Measurements from ENCODE around the gene DDC.

DDC gene

DNA sequence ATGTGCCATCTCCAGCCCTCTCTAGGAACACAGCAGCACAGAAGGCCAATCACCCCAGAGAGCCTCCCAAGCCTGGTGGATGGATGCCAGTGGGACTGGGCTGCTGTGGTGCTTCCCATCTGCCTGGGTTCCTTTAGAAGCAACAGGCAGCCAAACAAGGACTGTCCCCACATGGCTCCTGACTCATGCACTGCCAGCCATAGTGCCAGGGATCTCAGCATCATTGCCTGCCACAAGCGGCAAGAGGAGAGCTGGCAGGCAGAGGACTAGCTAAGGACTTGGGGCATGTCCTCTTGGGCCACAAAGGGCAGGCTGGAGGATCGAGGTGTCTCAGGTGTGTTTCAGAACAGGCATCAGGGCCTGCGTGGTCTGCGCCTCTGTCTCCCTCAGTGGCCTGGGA, 91.7 kb downstream of the DDC start:
- Histone ChIP-seq H3K4me3 (replicated peaks; ENCODE audit: low read depth, low read length) (no peak overlapping the region), H3K27me3 (replicated peaks; ENCODE audit: control insufficient read depth, insufficient read depth, low read length) (no peaks in the 10 kb centered on the region; the same call in 1 of the 2 replicates), H3K36me3 (ENCODE audit: control insufficient read depth, insufficient read depth, low read length) (no peaks in the 10 kb centered on the region)
- TF ChIP-seq, protein P1, sequence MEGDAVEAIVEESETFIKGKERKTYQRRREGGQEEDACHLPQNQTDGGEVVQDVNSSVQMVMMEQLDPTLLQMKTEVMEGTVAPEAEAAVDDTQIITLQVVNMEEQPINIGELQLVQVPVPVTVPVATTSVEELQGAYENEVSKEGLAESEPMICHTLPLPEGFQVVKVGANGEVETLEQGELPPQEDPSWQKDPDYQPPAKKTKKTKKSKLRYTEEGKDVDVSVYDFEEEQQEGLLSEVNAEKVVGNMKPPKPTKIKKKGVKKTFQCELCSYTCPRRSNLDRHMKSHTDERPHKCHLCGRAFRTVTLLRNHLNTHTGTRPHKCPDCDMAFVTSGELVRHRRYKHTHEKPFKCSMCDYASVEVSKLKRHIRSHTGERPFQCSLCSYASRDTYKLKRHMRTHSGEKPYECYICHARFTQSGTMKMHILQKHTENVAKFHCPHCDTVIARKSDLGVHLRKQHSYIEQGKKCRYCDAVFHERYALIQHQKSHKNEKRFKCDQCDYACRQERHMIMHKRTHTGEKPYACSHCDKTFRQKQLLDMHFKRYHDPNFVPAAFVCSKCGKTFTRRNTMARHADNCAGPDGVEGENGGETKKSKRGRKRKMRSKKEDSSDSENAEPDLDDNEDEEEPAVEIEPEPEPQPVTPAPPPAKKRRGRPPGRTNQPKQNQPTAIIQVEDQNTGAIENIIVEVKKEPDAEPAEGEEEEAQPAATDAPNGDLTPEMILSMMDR (IDR thresholded peaks at IDR 0.05; ENCODE audit: insufficient read depth, low read length, poor library complexity, severe bottlenecking) = no peak
- DNase-seq (ENCODE audit: extremely low read depth, insufficient read length) = no peak

DNA sequence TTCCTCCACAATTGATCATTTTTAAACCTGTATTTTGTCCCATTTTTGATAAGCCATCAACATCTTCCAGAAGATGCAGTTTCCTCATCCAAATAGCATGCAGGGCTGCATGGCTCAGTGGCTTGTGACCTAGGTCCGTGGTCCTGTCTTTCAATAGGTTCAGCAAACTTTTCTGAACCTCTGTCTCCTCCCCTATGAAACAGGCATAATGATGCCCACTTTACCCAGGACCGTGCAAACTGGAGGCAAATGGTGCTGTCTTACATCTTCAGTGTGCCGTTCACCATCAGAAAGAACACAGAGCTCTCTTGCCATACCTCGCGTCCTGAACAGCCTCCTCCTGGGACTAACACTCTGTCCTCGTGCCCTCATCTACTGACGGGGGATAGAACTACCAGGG, 92.8 kb downstream of the DDC start:
- no peak overlapping the region for H3K4me3 ChIP-seq (replicated peaks; ENCODE audit: low read depth, low read length)
- no peak for DNase-seq (ENCODE audit: extremely low read depth, insufficient read length)
- no peaks in the 10 kb centered on the region; the same call in 1 of the 2 replicates for H3K27me3 ChIP-seq (replicated peaks; ENCODE audit: control insufficient read depth, insufficient read depth, low read length)
- TF ChIP-seq, protein P1 (IDR thresholded peaks at IDR 0.05; ENCODE audit: insufficient read depth, low read length, poor library complexity, severe bottlenecking) = no peak
- H3K36me3 ChIP-seq (ENCODE audit: control insufficient read depth, insufficient read depth, low read length) = no peaks in the 10 kb centered on the region

DNA sequence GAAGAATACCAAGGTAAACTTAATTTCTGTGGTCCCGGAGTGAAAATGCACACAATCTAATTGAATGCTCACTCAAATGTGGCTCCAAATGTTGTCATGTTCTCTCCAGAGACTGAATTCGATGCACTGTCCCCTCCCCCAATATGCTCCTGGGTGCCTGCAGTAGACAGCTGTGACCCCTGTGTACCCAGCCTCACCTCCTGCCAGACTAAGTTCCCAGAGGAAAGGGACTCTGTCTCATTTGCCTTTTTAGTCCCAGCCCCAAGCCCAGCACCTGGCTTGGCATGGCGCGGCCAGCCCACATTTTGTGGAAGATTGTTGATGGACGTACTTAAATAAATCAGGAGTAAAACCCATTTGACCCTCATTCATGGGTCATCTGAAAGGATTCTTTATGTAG, 93.2 kb downstream of the DDC start:
- TF ChIP-seq, protein P1 (IDR thresholded peaks at IDR 0.05; ENCODE audit: insufficient read depth, low read length, poor library complexity, severe bottlenecking) = no peak
- no peaks in the 10 kb centered on the region for H3K36me3 ChIP-seq (ENCODE audit: control insufficient read depth, insufficient read depth, low read length)
- H3K27me3 ChIP-seq (replicated peaks; ENCODE audit: control insufficient read depth, insufficient read depth, low read length) = no peaks in the 10 kb centered on the region; the same call in 1 of the 2 replicates
- H3K4me3 ChIP-seq (replicated peaks; ENCODE audit: low read depth, low read length) = no peak overlapping the region
- DNase-seq (ENCODE audit: extremely low read depth, insufficient read length) = no peak

DNA sequence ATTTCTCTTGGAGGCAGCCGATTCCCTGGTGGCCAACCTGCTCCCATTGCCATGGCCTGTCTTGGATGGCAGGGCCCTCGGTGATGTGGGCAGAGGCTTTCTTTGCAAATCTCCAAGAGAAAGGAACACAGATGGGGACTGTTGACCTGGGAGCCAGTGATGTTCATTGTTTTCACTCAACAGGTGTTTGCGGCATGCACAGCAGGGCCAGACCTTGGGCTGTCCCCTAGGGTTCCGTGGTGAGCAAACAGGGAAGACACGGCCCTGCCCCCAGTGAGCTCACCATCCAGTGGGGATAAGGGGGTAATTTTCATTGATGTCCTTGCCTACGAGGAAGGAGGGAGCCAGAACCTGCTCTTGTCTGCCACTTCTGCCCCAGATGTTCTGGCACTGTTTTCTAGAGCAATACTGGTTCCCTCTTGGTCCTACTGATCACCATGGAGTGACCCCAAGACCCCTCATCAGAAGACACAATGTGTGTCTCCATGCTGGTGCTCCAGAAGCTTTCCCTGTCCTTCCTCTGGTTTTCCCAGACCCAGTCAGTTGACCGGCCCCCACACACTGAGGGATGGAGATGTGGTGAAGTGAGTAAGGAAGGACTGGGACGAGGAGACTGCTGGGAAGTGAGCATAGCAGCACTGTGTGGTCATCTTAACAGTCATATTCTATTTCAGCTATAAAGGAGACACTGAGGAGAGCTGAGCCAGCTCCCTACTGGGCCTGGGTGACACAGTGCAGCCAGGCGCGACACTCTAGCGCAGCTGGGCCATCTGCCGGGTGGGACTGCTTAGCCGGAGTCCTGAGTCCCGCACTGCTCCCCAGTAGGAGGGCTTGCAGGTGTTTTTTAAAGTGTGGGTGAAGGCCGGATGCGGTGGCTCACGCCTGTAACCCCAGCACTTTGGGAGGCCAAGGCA, 94.7 kb downstream of the DDC start:
- TF ChIP-seq, protein P1 (IDR thresholded peaks at IDR 0.05; ENCODE audit: insufficient read depth, low read length, poor library complexity, severe bottlenecking) = no peak
- Histone ChIP-seq H3K27me3 (replicated peaks; ENCODE audit: control insufficient read depth, insufficient read depth, low read length) (no peaks in the 10 kb centered on the region; the same call in 1 of the 2 replicates), H3K4me3 (replicated peaks; ENCODE audit: low read depth, low read length) (no peak overlapping the region), H3K36me3 (ENCODE audit: control insufficient read depth, insufficient read depth, low read length) (no peaks in the 10 kb centered on the region)
- peak; percentile 32 for DNase-seq (ENCODE audit: extremely low read depth, insufficient read length)

DNA sequence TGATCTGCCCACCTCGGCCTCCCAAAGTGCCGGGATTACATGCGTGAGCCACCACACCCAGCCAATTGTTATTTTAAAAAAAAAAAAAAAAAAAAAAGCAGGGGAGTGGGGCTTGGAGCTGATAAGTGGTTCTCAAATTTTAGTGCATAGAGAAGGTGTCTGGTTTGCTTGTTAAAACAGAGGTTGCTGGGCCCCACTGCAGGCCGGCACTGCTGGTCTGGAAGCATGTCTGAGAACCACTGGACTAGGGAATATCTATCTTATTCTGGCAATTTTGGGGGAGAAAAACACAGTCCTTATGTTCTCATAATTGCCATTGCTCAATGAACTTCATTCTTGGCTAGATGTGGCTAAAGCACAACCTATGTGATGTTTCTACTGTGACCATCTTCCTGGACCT, 96.0 kb downstream of the DDC start:
- Histone ChIP-seq H3K4me3 (replicated peaks; ENCODE audit: low read depth, low read length) (no peak overlapping the region), H3K27me3 (replicated peaks; ENCODE audit: control insufficient read depth, insufficient read depth, low read length) (no peaks in the 10 kb centered on the region; the same call in 1 of the 2 replicates), H3K36me3 (ENCODE audit: control insufficient read depth, insufficient read depth, low read length) (no peaks in the 10 kb centered on the region)
- TF ChIP-seq, protein P1 (IDR thresholded peaks at IDR 0.05; ENCODE audit: insufficient read depth, low read length, poor library complexity, severe bottlenecking) = no peak
- DNase-seq (ENCODE audit: extremely low read depth, insufficient read length) = no peak

All from GM06990 (cell line).